Posterior vena cava (tissue), 2 donors: ENCODE results near the gene ZNF366. TPM values are rescaled to one million over a fixed set of nuclear protein-coding genes. Genes with fewer than 3 reads are reported as not detected.

ENCODE experiments used
- DNase-seq: peaks from one replicate; pipeline ENCODE4 v3.0.0-alpha.2; 2020; ENCODE audit warnings: low spot score
- intact Hi-C, 2 donors: fragments of 100-400 bp; cut with DNase I; formaldehyde crosslinking; loops; one replicate each; pipeline versions ENCODE4 v1.14.1 to v1.14.2; 2022 to 2023
- total RNA-seq, 2 donors: library from RNA; stranded (reverse); fragmentation: NEBNext Ultra II Directional; extraction: Animal tissue kit (Norgen Biotek cat#: 25700); gene quantifications; one replicate each; pipeline ENCODE4 v1.2.1, GENCODE V29; 2021
- donor health status: DM: yes; HTN: yes; CAD: no.
- donor health status: DM: yes; HTN: yes; CAD: no.

The ZNF366 gene
- total RNA-seq, 2 donors from 2014 or later: 5.0 to 5.1 TPM

DNA sequence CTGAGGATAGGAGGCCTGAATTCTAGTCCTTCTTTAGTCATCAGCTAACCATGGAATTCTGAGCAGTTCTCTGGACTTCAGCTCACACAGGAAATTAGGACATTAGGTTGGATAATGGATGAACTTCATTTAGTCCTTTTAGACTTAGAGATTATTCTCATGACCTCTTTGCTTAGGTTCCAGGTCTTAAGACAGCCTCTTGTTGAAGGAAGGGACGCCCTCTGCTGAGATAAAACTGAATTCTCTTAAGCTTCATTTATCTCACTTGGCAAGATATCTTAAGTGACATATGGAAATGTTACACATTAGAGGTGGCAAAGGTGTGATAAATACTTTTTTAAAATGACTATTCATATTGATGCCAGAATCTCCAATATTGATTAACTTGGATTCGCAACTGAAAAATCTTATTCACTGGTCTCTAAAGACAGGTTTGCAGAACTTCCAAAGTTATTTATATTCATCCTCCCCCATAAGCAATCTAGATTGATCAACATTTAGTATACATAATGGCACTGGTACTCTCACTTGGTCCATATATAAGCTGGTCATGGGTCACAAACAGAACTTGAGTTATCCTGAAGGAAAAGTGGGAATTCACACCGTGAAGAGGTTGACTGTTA lies 16.9 kb upstream of the ZNF366 start:
- DNase-seq: no peak
- intact Hi-C loops: loop anchor here in 1 of 2 donors (5.0 kb wide), 1 partner anchor 157 kb away; no protein-coding TSS in a partner anchor

DNA sequence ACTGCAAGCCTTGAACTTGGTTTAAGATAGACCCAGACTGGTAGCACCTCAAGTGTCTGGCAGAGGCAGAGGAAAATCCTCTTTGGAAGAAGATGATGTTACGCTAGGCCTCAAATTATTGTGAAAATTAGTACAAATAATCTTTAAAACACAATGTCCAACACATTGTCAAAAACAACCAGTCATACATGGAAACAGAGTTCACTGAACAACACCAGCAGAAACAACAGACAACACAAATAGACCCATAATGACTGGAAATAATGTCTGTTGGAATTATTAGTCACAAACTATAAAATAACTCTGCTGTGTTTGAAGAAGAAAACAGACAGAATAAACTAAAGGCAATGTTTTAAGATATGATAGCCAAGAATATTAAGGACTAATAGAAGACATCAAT lies 15.4 kb upstream of the ZNF366 start:
- intact Hi-C loops: loop anchor here in 1 of 2 donors (5.0 kb wide), 1 partner anchor 155 kb away; no protein-coding TSS in a partner anchor
- DNase-seq: no peak

DNA sequence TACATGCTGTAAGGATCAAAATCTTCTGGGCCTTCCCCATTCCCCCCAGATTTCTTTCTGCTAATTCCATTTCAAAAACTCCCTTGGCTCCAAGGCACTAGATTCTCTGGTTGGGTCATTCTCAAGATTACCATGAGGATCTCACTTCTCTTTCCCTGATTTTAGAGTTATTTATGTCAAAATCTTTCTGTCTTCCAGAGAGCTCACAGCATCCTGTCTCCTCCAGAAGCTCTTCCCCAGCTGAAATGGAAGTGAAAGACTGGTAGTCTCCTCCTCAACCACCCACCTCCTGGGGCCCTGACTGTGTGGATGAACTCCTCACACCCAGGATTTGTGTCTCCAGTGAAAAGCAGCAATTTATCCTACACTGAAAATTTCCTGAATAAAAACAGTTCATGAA lies 11.9 kb upstream of the ZNF366 start:
- intact Hi-C loops: no loop called here
- no peak for DNase-seq

DNA sequence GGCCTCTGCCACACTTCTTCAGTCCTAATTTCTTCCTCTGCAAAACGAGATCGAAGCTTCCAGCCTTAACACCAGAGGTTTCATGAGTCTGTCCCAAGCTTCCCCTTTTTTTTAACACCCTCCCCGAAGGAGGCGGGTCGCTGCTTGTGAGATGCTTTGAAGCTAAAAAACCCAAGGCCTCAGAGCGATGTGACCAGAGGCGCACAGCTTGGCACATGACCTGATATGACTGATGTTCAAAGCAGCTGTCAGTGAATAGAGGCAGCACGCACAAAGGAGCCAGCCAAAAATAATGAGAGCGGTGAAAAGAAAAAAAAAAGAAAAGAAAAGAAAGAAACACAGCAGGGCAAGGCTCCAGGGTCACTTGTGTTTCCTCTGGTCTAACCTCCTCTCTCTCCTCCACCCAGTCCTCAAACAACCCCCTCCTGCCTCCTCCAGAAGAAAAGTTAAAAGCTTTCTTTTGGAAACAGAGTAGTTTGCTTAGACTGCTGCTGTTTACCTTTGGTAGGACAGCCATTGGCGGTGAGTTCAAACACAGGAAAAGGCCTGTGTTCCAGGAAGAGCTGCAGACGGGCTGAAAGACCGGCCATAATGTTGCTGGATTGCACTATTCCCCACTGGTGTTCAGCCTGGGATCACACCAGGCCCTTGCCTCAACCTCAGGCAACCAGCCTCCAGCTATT lies 10.9 kb upstream of the ZNF366 start:
- DNase-seq: no peak
- intact Hi-C loops: no loop called here

DNA sequence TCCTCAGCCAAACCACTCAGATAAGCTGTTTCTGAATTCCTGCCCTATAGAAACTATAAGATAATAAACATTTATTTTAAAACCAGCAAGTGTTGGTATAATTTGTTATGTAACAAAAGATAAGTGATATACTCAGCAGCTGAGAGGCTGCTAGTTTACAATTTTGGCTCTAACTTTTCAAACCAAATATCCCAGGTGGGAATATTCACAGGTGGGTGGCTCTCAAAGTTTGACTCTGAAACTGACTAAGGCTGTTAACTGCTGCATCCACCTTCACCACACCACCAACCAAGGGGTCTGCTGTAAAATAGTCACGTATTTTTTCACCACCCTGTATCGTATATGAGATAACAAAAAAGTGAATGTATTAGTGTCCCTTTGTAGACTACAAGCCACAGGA lies 9.7 kb upstream of the ZNF366 start:
- intact Hi-C loops: no loop called here
- DNase-seq: no peak

DNA sequence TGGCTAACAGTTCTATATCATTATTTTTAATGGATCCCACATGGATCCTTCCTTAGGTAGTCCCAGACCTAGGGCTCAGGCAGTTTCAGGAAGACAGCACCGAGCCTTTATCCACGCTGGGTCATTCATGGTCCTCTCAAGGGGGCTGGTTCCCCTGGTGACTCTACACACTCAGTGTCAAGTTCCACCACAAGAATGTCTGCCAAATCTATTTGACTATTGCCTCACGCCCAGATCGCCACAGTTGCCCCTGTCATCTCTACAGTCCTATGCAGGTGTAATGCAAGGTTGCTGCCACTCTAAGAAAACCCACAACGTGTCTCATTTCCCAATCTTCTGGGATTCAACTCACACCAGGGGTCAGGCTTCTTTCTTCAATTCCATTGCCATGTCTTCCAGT lies 8.0 kb upstream of the ZNF366 start:
- no peak for DNase-seq
- intact Hi-C loops: no loop called here

DNA sequence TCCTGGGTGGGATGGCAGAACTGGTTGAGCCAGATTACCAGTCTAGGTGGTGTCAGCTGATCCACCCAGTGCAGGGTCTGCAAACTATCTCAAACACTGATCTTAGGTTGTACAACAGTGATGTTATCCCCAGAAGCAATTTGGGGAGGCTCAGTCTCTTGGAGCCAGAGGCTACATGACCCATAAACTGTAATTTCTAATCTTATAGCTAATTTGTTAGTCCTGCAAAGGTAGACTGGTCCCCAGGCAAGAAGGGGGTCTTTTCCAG lies 5.3 kb upstream of the ZNF366 start:
- no peak for DNase-seq
- intact Hi-C loops: loop anchor here in 1 of 2 donors (5.0 kb wide), 1 partner anchor 60 kb away; no protein-coding TSS in a partner anchor

DNA sequence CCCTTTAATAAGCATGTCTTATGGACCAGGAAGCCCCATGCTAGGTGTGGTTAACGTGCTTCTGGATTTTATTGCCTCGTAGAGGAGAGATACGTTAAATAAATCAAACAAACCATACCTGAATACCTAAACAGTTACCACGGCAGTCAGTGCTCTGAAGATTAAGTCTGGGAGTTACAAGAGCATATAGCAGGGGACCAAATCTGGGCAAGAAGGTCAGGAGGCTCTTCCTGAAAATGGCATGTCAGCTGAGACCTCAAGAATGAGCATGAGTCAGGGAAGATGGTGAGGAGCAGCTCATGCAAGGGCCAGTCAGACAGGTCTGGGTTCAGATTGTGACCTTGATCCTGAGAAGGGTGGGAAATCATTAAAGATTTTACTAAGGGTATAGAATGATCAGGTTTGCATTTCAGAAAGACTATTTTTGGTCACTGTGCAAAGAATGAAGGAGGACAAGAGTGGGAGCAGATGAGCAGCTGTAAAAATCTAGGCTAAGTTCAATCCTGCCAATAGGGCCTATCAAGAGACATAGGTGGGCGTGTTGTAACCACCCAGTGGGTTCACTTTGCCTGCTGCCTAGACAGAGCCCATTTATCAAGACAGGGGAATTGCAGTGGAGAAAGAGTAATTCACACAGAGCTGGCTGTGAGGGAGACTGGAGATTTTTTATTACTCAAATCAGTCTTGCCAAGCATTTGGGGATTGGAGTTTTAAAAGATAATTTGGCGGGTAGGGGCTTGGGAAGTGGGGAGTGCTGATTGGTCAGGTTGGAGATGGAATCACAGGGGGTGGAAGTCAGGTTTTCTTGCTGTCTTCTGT lies 4.8 kb upstream of the ZNF366 start:
- no peak for DNase-seq
- intact Hi-C loops: loop anchor here in 1 of 2 donors (5.0 kb wide), 1 partner anchor 60 kb away; no protein-coding TSS in a partner anchor

DNA sequence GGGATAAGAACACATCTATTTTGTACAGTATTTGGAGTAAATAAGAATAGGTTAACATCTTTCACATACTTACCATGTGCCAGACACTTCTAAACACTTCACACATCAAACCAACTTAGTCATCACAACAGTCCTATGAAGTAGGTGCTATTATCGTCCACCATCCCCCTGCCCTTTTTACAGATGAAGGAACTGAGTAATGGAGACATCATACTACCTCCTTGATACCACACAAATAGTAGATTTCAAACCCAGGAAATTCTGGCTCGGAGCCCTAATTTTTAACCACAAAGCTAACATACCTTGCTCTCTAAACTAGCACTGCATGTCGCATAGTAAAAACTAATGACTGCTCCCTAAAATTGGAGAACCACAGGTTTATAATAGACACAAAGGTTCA lies 4.2 kb upstream of the ZNF366 start:
- intact Hi-C loops: loop anchor here in 1 of 2 donors (5.0 kb wide), 1 partner anchor 59 kb away; no protein-coding TSS in a partner anchor
- DNase-seq: no peak

DNA sequence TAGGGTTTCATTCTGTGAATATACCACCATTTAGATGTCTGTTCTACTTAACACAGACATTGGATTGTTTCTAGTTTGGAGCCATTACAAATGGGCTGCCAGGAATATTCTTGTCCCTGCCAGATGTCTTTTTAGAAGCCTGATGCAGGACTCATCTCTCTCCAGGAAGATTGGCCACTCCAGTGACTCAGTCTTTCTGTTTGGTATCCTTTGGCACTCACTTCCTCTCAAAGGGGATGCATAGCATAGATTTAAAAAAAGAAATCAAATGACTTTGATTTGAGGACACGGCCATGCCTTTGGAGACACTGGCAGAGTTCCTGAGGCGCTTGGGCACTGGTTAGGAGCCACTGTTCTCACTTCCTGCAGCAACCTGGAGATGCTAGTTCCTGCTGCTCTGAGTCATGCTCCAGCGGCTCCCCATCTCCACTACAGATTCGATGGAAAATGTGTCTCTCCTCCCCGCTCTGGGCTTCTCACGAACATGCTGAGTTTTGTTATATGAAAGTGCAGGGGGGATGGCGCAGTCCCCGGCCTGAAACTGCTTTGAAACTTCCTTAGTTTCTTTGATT lies 3.5 kb upstream of the ZNF366 start:
- intact Hi-C loops: loop anchor here in 1 of 2 donors (5.0 kb wide), 1 partner anchor 58 kb away; no protein-coding TSS in a partner anchor
- peak; percentile 83 for DNase-seq

DNA sequence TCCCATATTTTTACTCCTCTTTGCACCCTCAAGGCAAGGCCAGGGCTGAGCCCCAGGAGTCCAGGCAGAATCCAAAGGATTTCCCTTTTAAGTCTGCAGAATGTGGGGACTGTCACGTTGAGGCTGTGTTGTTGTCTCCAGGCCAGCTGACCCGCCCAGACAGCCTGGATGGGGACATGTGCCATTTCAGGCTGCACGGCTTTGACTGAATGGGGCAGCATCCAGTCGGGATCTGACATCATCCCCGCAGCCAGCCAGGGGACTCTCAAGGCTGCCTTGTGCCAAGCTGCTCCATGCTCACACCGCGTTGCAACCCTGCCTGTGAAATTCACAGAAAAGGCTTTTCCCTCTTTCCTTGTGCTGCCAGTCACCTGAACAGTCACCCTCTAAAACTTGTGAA lies 2.2 kb upstream of the ZNF366 start:
- DNase-seq: peak; percentile 92
- intact Hi-C loops: loop anchor here in 1 of 2 donors (10.0 kb wide), 1 partner anchor 135 kb away; no protein-coding TSS in a partner anchor

DNA sequence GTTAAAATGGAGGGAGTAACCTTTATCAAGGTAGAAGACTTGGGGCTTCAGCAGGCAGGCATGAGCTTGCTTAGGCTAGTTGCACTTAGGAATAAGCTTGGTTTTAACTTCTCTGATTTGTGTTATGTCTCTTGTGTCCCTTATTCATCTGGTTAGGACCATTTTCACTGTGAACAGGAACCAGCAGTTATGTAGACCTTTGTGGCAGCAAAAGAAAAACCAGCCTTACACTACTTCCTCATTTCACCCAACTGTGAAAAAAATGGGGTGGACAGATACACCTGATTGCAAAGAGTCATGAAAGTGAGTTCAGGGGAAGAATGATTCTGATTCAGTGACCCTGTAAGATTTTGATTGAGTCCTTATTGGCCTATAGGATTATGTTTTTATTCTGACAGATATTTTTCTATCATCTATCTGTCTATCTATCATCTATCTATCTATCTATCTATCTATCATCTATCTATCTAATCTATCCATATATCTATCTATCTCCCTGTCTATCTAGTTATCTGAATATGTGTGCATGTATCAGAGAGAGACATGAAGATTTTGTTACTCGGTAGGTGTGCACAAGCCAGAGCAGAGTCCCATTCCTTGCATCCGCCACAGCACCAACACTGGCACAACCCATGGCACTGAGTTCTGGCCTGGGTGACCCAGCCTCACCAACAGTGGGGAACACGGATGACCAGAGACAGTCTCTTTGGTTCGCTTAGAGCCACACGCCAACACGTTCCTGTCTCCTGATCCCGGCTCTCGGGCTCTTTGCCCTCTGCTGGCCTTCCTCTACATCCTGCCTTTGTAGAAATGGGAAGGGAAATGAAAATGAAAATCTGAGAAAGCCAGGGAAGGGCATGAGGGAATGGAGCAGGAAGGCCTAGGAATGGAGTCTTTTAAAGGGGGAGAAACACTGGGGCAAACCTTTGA lies 1.3 kb upstream of the ZNF366 start:
- intact Hi-C loops: loop anchor here in 1 of 2 donors (10.0 kb wide), 1 partner anchor 134 kb away; no protein-coding TSS in a partner anchor

DNA sequence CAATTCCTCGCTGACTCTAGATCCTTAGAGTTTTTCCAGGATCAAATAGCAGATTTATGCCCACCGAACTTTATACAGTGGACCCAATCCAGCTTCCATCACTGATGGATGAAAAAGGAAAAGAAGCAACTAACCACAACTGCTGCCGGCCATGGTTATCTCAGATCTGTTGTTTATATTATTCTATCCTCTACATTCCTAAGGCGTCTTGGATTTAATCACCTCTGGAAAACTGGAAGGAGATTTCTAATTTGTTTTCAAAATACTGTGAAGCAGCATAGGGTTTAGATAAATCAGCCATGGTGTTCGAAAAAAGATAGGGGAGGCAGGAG lies 663 bp upstream of the ZNF366 start:
- no peak for DNase-seq
- intact Hi-C loops: loop anchor here in 1 of 2 donors (10.0 kb wide), 1 partner anchor 133 kb away; no protein-coding TSS in a partner anchor

More for the DNA sequence above, 1.3 kb upstream of the ZNF366 start:
- no peak for DNase-seq

DNA sequence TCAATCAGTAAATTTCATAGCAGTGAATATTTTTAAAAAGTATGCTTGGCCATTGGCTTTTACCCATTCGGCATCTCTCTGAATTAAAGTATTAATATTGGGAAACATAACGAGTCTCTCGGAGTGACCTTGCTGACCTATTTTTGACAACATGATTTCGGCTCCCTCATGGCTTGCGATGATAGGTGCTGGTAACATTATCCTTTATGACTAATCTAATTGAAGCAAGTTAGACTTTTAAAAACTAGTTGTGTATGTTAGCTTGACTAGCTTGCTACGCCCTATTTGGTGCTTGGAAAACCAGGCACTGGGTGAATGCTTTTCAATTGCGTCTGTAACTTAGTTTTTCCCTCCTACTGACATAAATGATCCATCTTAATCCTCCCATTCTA lies 1.1 kb downstream of the ZNF366 start:
- intact Hi-C loops: loop anchor here in 1 of 2 donors (10.0 kb wide), 1 partner anchor 131 kb away; no protein-coding TSS in a partner anchor

DNA sequence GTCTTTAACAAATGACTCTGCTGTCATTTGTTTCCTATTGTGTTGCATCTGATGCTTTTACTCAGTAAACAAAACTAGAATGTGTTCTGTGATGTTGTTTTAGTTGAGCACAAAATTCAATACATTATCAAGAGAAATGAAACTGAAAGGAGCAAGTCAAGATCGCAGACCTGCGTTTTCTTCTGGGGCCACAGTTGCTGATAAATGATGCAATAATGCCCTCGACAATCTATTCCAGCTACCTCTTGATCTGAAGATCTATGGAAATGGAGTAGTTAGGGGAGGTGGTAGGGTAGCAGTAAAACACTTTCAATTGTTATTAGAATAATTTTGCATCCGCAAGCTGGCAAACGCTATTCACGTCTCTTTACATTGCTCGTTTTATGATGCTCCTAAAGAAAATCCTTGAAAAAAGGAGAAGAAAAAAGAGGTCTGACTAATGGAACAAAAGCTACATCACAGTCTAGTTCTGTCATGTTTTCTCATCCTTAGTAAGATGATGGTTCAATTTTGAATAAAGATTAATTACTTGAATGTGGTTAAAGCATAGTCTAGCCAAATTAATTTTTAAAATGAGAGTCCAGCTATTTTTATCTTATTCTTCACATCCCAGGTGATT lies 1.6 kb downstream of the ZNF366 start:
- no peak for DNase-seq
- intact Hi-C loops: loop anchor here in 1 of 2 donors (10.0 kb wide), 1 partner anchor 131 kb away; no protein-coding TSS in a partner anchor

More for the DNA sequence above, 1.1 kb downstream of the ZNF366 start:
- DNase-seq: no peak

DNA sequence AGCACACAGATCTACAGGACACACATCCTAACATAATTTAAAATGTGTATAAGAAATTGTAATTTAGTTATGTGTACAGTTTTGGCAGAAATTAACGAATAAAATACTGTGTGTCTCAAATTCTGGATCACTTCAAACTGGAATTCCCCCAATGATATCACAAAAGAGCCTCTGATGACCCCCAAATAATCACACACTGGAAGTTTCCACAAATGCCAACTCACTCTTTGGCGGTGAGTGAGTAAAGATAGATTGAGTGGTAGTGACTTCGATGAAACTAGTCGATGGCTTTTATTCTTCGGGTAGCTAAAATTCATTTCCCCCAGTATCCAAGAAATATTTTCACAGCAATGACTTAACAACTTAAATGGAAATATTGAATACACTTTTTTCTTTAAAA lies 2.2 kb downstream of the ZNF366 start:
- no peak for DNase-seq
- intact Hi-C loops: loop anchor here in 1 of 2 donors (10.0 kb wide), 1 partner anchor 130 kb away; no protein-coding TSS in a partner anchor

DNA sequence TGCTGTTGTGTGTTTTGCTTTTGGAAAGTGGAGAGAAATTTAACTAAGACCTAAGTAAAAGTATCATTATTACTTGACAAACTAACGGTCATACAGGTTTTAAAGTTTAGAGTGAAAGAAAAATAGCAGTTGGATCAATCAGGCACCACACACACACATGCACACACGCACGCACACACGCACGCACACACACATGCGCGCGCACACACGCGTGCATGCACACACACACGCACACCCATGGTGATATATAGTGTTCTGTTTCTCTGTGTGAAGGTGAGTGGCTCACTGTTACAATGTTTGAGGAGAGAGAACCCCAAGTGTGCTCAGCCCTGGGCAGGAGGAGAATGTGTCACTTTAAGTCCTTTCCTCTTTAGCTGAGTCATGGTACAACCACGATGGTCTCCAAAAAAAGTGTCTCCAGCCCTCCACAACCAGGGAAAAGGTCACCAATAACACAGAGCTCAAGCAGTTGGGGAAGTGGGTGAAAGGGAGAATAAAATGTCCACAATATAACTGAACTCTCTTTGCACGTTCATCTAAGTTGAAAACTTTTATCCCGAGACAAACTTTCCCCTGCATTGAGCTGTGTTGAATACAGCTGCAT lies 3.2 kb downstream of the ZNF366 start:
- intact Hi-C loops: loop anchor here in 1 of 2 donors (10.0 kb wide), 1 partner anchor 129 kb away; no protein-coding TSS in a partner anchor
- no peak for DNase-seq
